GM23248 (cell line): ENCODE data around the gene C11orf71.

Source experiments
- EZH2 ChIP-seq: fragments of 200-600 bp; sonication (generic); IDR thresholded peaks from 2 replicates; pipeline ENCODE4 v1.6.1; 2018; ENCODE audit warnings: antibody characterized with exemption, mild to moderate bottlenecking; ENCODE audit not compliant: insufficient read depth, poor library complexity, severe bottlenecking
- EZH2phosphoT487 ChIP-seq: fragments of 200-600 bp; sonication (generic); IDR thresholded peaks from 2 replicates; pipeline ENCODE4 v1.6.1; 2018; ENCODE audit warnings: antibody characterized with exemption, moderate library complexity, mild to moderate bottlenecking, low read depth; ENCODE audit not compliant: insufficient read depth

DNA sequence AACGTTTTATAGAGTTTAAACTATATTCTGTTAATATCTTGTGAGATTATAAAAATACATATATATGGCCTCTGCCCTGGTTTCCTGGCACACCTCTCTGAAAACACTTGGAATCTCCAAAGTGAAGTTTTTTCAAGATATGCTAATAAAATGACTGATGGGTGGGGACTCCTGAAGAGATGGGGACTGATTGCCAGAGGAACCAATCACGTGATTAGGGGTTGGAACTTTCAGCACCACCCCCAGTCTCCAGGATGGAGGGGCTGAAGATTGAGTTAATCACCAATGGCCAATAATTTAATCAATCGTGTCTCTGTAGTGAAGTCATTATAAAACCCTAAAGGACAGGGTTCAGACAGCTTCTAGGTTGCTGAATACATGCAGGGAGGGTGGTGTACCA, 37.4 kb downstream of the C11orf71 start:
- TF ChIP-seq EZH2 (no peak), EZH2phosphoT487 (no peak)
